SK-N-SH (cell line): ENCODE results near the gene DAGLB. TPM values are rescaled to one million over a fixed set of nuclear protein-coding genes. Genes with fewer than 3 reads are reported as not detected.
"Not testable (repeated sequence)": the region's sequence is repeated elsewhere in the genome, so short reads cannot be mapped to it uniquely, and the experiment has no call there.

Experiments
- CTCF ChIA-PET: fragments of 300-600, 350-600 bp; formaldehyde crosslinking; extraction: SDS; loops from one replicate; lab custom pipeline; 2021; lab: Yijun Ruan, JAX
- POLR2A ChIA-PET: fragments of 350-600 bp; sonication (Branson Sonifier 250); formaldehyde crosslinking; extraction: SDS; loops from one replicate; lab custom pipeline; 2020; ENCODE audit warnings: antibody characterized with exemption, inconsistent platforms; lab: Yijun Ruan, JAX
- DNase-seq: peaks from one replicate; pipeline ENCODE4 v3.0.0; 2012
- H2AFZ ChIP-seq: fragments of 200-600 bp; sonication (generic); 2 replicates; pipeline ENCODE4 v1.8.1; 2016; ENCODE audit warnings: antibody characterized with exemption, mild to moderate bottlenecking, low read depth
- H3F3A ChIP-seq: fragments of 200-600 bp; sonication (generic); replicated peaks from 2 replicates; pipeline ENCODE3; 2016; ENCODE audit warnings: antibody characterized with exemption, mild to moderate bottlenecking; ENCODE audit not compliant: insufficient read depth
- H3K27ac ChIP-seq, 2 experiments: fragments of 200-500 bp in 1 of 2; fragments of 200-600 bp in 1 of 2; sonication (Bioruptor generic) in 1 of 2; sonication (generic), shearing (Covaris generic) in 1 of 2; 2 replicates each; pipeline versions ENCODE4 v1.5.1 to v1.6.1; 2014 to 2016; ENCODE audit warnings: low read depth in 2 of 2, inconsistent platforms in 1 of 2, low read length in 1 of 2, mild to moderate bottlenecking in 1 of 2, mixed read lengths in 1 of 2
- H3K27me3 ChIP-seq: fragments of 200-600 bp; sonication (generic), shearing (Covaris generic); 2 replicates; pipeline ENCODE4 v1.6.1; 2016; ENCODE audit warnings: mixed run types; ENCODE audit not compliant: insufficient read depth
- H3K36me3 ChIP-seq, 2 experiments: fragments of 200-500 bp in 1 of 2; fragments of 200-600 bp in 1 of 2; sonication (Bioruptor generic) in 1 of 2; sonication (generic) in 1 of 2; replicated peaks in 1 of 2; 2 replicates each; pipeline versions ENCODE3 to v1.5.1; 2014 to 2016; ENCODE audit warnings: low read length in 1 of 2, mild to moderate bottlenecking in 1 of 2; ENCODE audit not compliant: insufficient read depth in 2 of 2, control insufficient read depth in 1 of 2
- H3K4me1 ChIP-seq, 2 experiments: fragments of 200-500 bp in 1 of 2; fragments of 200-600 bp in 1 of 2; sonication (Bioruptor generic) in 1 of 2; sonication (generic), shearing (Covaris generic) in 1 of 2; 2 replicates each; pipeline versions ENCODE4 v1.5.1 to v1.6.1; 2014 to 2016; ENCODE audit warnings: low read depth in 1 of 2, low read length in 1 of 2, mixed run types in 1 of 2; ENCODE audit not compliant: insufficient read depth in 2 of 2, control insufficient read depth in 1 of 2
- H3K4me2 ChIP-seq: fragments of 200-600 bp; sonication (generic), shearing (Covaris generic); 2 replicates; pipeline ENCODE4 v1.6.1; 2017; ENCODE audit warnings: mixed run types
- H3K4me3 ChIP-seq, 2 experiments: fragments of 200-500 bp in 1 of 2; fragments of 200-600 bp in 1 of 2; sonication (Bioruptor generic) in 1 of 2; sonication (generic), shearing (Covaris generic) in 1 of 2; 2 replicates each; pipeline versions ENCODE4 v1.5.1 to v1.8.1; 2014 to 2016; ENCODE audit warnings: low read depth in 2 of 2, inconsistent platforms in 1 of 2, low read length in 1 of 2, mild to moderate bottlenecking in 1 of 2, mixed read lengths in 1 of 2, moderate library complexity in 1 of 2
- H3K79me2 ChIP-seq: fragments of 200-600 bp; sonication (generic); 2 replicates; pipeline ENCODE4 v1.8.1; 2017; ENCODE audit warnings: mild to moderate bottlenecking; ENCODE audit not compliant: insufficient read depth
- H3K9ac ChIP-seq: fragments of 200-600 bp; sonication (generic); 2 replicates; pipeline ENCODE4 v1.6.1; 2017; ENCODE audit warnings: mixed run types
- H3K9me2 ChIP-seq: fragments of 200-600 bp; sonication (generic); 2 replicates; pipeline ENCODE4 v1.6.1; 2017; ENCODE audit warnings: mixed run types
- H3K9me3 ChIP-seq: fragments of 200-600 bp; sonication (generic); 2 replicates; pipeline ENCODE4 v1.6.1; 2017; ENCODE audit warnings: mixed run types, mild to moderate bottlenecking, moderate library complexity
- H4K20me1 ChIP-seq: fragments of 200-600 bp; sonication (generic); 2 replicates; pipeline ENCODE4 v1.6.1; 2017; ENCODE audit warnings: mild to moderate bottlenecking, mixed run types; ENCODE audit not compliant: insufficient read depth
- CHD2 ChIP-seq: fragments of 150-350 bp; IDR thresholded peaks from 2 replicates; pipeline ENCODE4 v1.6.1; 2018; ENCODE audit warnings: low read length; ENCODE audit not compliant: partially characterized antibody
- ELF1 ChIP-seq: IDR thresholded peaks from 2 replicates; pipeline ENCODE4 v1.4.0; 2012
- EP300 ChIP-seq, 2 experiments: IDR thresholded peaks; 2 replicates each; pipeline versions ENCODE4 v1.4.0 to v1.6.1; 2012; ENCODE audit warnings: borderline replicate concordance in 1 of 2, low read depth in 1 of 2, low read length in 1 of 2
- EZH2phosphoT487 ChIP-seq: fragments of 200-600 bp; sonication (generic); IDR thresholded peaks from 2 replicates; pipeline ENCODE4 v1.6.1; 2017; ENCODE audit warnings: low read depth, mixed run types, mild to moderate bottlenecking, antibody characterized with exemption, moderate library complexity, borderline replicate concordance
- FOSL2 ChIP-seq: IDR thresholded peaks from 2 replicates; pipeline ENCODE4 v1.4.0; 2012; ENCODE audit warnings: low read depth, mild to moderate bottlenecking, moderate library complexity, borderline replicate concordance
- FOXM1 ChIP-seq: IDR thresholded peaks from 2 replicates; pipeline ENCODE4 v1.4.0; 2012; ENCODE audit warnings: low read depth, mild to moderate bottlenecking
- GATA2 ChIP-seq: sonication (generic); formaldehyde crosslinking; IDR thresholded peaks from 2 replicates; pipeline ENCODE4 v1.5.0; 2020; ENCODE audit warnings: mild to moderate bottlenecking, missing genetic modification reagents
- JUND ChIP-seq: IDR thresholded peaks from 2 replicates; pipeline ENCODE4 v1.4.0; 2012
- MXI1 ChIP-seq: IDR thresholded peaks from 2 replicates; pipeline ENCODE4 v1.6.1; 2012; ENCODE audit warnings: mild to moderate bottlenecking, low read depth, low read length, improper control_type of control experiment
- NFIC ChIP-seq: IDR thresholded peaks from 2 replicates; pipeline ENCODE4 v1.4.0; 2012; ENCODE audit warnings: borderline replicate concordance
- NRF1 ChIP-seq: IDR thresholded peaks from 2 replicates; pipeline ENCODE4 v1.6.1; 2012; ENCODE audit warnings: low read depth, mild to moderate bottlenecking, low read length
- PBX3 ChIP-seq: IDR thresholded peaks from 2 replicates; pipeline ENCODE4; 2012
- RAD21 ChIP-seq: IDR thresholded peaks from 2 replicates; pipeline ENCODE4 v1.6.1; 2012; ENCODE audit warnings: mild to moderate bottlenecking, low read length
- RFX5 ChIP-seq: IDR thresholded peaks from 2 replicates; pipeline ENCODE4 v1.6.1; 2012; ENCODE audit warnings: mild to moderate bottlenecking, improper control_type of control experiment, low read length
- YY1 ChIP-seq: IDR thresholded peaks from 2 replicates; pipeline ENCODE4 v1.4.0; 2012; ENCODE audit warnings: low read depth, mild to moderate bottlenecking
- ZBTB33 ChIP-seq: IDR thresholded peaks from 2 replicates; pipeline ENCODE4 v1.4.0; 2012; ENCODE audit warnings: low read depth, borderline replicate concordance
- WGBS: methylation state at CpG from one replicate; pipeline ENCODE4 v1.1.6; 2017; ENCODE audit warnings: low lambda C conversion rate; 5-methylcytosine and 5-hydroxymethylcytosine counted together
- polyA plus RNA-seq, 3 experiments: library from polyadenylated mRNA; depleted of rRNA; stranded (reverse); fragments of >200 nt; gene quantifications; 2 replicates each; pipeline ENCODE4 v1.2.3, GENCODE V29; 2012
- TF ChIP-seq, protein P1 (sequence below): fragments of 200-600 bp; sonication (generic); IDR thresholded peaks from 2 replicates; pipeline ENCODE4 v1.6.1; 2017; ENCODE audit warnings: antibody characterized with exemption, mild to moderate bottlenecking, moderate library complexity

The DAGLB gene
- polyA plus RNA-seq, 1 of the 3 experiments (the other 2 are of a cell fraction), result 24.1 TPM

DNA sequence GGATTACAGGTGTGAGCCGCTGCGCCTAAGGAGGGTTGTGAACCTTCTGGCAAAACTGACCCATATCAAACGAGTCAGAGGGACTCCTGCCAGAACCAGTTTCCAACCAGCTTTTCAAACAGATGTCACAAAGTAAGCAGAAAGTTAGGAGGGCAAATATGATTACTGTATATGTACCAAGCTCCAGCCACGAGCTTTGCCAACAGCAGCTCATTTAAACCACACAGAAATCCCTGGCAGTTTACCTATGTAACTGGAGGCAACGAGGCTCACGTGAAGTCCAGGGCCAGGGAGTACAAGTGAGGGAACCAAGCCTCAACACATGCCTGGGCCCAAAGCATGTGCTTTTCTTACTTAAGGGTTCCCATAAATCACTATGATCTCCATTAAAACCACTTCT lies 12.5 kb upstream of the DAGLB start:
- H2AFZ ChIP-seq, result no peak overlapping the region
- H3K27ac ChIP-seq, result no peak overlapping the region
- peaks cover 10% of the 10 kb centered on the region; the same call in 1 of the 2 replicates for H3K79me2 ChIP-seq
- H3K27me3 ChIP-seq, result no peaks in the 10 kb centered on the region
- no peaks in the 10 kb centered on the region for H3K9me3 ChIP-seq
- no peak overlapping the region for H3K4me3 ChIP-seq
- no peak for DNase-seq
- 82% methylated on average over 6 of the region's 6 CpGs for WGBS
- peaks cover 21% of the 10 kb centered on the region for H4K20me1 ChIP-seq
- no peaks in the 10 kb centered on the region; a peak in 1 of 4 replicates for H3K4me1 ChIP-seq
- no peaks in the 10 kb centered on the region for H3K9me2 ChIP-seq
- H3K4me2 ChIP-seq, result no peak overlapping the region
- peaks cover 69% of the 10 kb centered on the region for H3F3A ChIP-seq
- no peak overlapping the region for H3K9ac ChIP-seq
- ChIA-PET POLR2A (no interaction called here), CTCF (no interaction called here)
- TF ChIP-seq CHD2, result no peak
- no peak for TF ChIP-seq FOXM1
- no peak for TF ChIP-seq ELF1
- TF ChIP-seq GATA2 (CRISPR knock-in tag), result no peak
- TF ChIP-seq, protein P1, sequence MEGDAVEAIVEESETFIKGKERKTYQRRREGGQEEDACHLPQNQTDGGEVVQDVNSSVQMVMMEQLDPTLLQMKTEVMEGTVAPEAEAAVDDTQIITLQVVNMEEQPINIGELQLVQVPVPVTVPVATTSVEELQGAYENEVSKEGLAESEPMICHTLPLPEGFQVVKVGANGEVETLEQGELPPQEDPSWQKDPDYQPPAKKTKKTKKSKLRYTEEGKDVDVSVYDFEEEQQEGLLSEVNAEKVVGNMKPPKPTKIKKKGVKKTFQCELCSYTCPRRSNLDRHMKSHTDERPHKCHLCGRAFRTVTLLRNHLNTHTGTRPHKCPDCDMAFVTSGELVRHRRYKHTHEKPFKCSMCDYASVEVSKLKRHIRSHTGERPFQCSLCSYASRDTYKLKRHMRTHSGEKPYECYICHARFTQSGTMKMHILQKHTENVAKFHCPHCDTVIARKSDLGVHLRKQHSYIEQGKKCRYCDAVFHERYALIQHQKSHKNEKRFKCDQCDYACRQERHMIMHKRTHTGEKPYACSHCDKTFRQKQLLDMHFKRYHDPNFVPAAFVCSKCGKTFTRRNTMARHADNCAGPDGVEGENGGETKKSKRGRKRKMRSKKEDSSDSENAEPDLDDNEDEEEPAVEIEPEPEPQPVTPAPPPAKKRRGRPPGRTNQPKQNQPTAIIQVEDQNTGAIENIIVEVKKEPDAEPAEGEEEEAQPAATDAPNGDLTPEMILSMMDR, result no peak
- TF ChIP-seq MXI1, result no peak
- TF ChIP-seq JUND, result no peak
- TF ChIP-seq RAD21, result no peak
- TF ChIP-seq NRF1, result no peak
- peaks cover 24 to 40% of the 10 kb centered on the region in 2 experiments for H3K36me3 ChIP-seq

DNA sequence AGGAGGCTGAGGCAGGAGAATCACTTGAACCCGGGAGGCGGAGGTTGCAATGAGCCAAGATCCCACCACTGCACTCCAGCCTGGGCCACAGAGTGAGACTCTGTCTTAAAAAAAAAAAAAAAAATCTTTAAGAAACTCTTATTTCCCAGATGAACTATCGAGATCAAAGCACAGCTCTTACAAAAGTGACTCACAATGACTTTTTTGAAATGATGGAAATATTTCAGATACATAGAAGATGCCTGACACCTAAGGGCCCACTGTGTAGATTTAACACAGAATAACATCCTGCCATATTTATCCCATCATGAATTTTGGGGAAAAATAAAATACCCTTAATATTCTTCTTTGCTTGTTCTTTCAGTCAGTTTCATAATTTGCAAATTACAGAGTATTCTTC lies 10.9 kb upstream of the DAGLB start:
- CTCF ChIA-PET, result interaction anchor here (1.2 kb wide), 1 partner anchor 16 kb away, joined by 3 read pairs; no protein-coding TSS in a partner anchor
- H3K4me3 ChIP-seq, H3K79me2 ChIP-seq, DNase-seq, H3K4me1 ChIP-seq, H2AFZ ChIP-seq, H3K9me2 ChIP-seq, H3K4me2 ChIP-seq, H3K9ac ChIP-seq, H3K27me3 ChIP-seq, POLR2A ChIA-PET, H3K9me3 ChIP-seq, H3K27ac ChIP-seq: not testable (repeated sequence)
- Histone ChIP-seq H3F3A (peaks cover 73% of the 10 kb centered on the region), H4K20me1 (peaks cover 13% of the 10 kb centered on the region; the same call in 1 of the 2 replicates), H3K36me3 (peaks cover 23 to 32% of the 10 kb centered on the region in 2 experiments)
- 92% methylated on average over 3 of the region's 3 CpGs for WGBS

DNA sequence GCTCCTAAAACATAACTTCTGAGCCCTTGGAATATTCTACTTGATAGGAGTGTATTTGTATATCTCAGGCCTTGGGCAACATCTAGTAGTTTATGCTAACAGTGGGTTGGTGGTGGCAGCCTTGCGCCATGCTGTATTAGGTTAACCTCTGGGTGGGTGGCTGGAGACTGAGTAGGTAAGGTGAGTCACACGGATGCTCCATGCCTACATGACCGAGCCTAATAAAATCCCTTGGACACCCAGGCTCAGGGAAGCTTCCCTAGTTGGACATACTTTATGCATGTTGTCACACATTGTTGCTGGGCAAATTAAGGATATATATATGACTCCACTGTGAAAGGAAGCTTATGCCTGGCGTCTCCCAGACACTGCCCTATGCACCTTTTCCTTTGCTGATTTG lies 6.0 kb upstream of the DAGLB start:
- WGBS, result 49% methylated on average over 4 of the region's 4 CpGs
- no peaks in the 10 kb centered on the region for H3K9me3 ChIP-seq
- H3K9ac ChIP-seq, result no peak overlapping the region
- no peak overlapping the region; the same call in 1 of the 2 replicates for H3K4me2 ChIP-seq
- TF ChIP-seq PBX3 (no peak), EP300 (IDR thresholded peaks at IDR 0.05; ENCODE audit: borderline replicate concordance in 1 of 2, low read depth in 1 of 2, low read length in 1 of 2) (peak in 1 of 2 experiments; percentile 22; a peak in 1 of 4 replicates), ZBTB33 (0 out of 2 replicates have a peak, but pooled peaks have one; percentile 17), RFX5 (0 out of 2 replicates have a peak, but pooled peaks have one; percentile 69), FOSL2 (peak; percentile 68), YY1 (no peak), JUND (peak; percentile 34; the same call in 1 of the 2 replicates), NFIC (no peak), MXI1 (no peak), EZH2phosphoT487 (no peak)
- peak overlapping the region; percentile 17; the same call in 1 of the 2 replicates for H2AFZ ChIP-seq
- 0 out of 2 replicates have a peak, but pooled peaks cover 4% of the 10 kb centered on the region for H3K79me2 ChIP-seq
- H3F3A ChIP-seq, result peaks cover 44% of the 10 kb centered on the region
- H4K20me1 ChIP-seq, result no peaks in the 10 kb centered on the region
- peaks cover 5 to 6% of the 10 kb centered on the region in 2 experiments; a peak in 3 of 4 replicates for H3K4me1 ChIP-seq
- no peak for DNase-seq
- POLR2A ChIA-PET, result no interaction called here
- CTCF ChIA-PET, result interaction anchor here (0.7 to 1.3 kb wide), 4 partner anchors 13 to 457 kb away, joined by 3 to 5 read pairs (median 4); no protein-coding TSS in a partner anchor
- H3K27ac ChIP-seq, result peak overlapping the region in 1 of 2 experiments; percentile 64; a peak in 2 of 4 replicates
- no peaks in the 10 kb centered on the region for H3K9me2 ChIP-seq
- H3K27me3 ChIP-seq, result no peaks in the 10 kb centered on the region
- no peak overlapping the region for H3K4me3 ChIP-seq
- H3K36me3 ChIP-seq, result no peaks in the 10 kb centered on the region
